Measurements from ENCODE around the gene NEK10.
"Not testable (repeated sequence)": the region's sequence is repeated elsewhere in the genome, so short reads cannot be mapped to it uniquely, and the experiment has no call there.

The NEK10 gene

DNA sequence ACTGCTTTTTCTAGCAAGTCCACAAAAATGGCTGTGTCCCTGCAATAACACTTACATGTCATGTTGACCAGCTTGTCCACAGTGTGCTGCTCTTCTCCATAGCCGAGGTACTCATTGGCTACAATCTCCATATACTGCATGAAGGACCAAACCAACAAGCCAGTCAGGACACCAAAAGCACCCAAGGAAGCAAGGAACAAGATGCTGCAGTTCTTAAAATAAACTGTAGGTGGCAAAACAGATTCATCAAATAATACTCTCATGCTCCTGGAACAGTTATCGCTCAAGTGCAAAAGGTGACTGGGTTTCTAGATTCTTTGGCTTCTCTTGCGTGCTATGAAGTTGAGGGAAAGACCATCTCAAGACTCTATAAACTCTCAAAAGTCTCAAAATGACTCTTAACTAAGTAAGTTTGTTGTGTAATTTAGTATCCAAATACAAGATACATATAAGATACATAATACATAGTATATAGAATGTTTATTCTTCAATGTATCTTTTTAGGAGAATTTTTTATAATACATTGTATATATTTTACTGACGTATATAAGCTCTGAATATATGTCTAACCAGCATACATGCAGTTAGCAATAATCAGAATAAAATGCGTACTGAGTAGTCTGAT, 57.0 kb downstream of the NEK10 start:
- peak; percentile 45 for DNase-seq

- no peak for DNase-seq
Observed at GRCh38 chr3:27311400-27311799, 57.8 kb downstream of the NEK10 start.

- DNase-seq = no peak
Observed at GRCh38 chr3:27310688-27311087, 58.5 kb downstream of the NEK10 start.

DNA sequence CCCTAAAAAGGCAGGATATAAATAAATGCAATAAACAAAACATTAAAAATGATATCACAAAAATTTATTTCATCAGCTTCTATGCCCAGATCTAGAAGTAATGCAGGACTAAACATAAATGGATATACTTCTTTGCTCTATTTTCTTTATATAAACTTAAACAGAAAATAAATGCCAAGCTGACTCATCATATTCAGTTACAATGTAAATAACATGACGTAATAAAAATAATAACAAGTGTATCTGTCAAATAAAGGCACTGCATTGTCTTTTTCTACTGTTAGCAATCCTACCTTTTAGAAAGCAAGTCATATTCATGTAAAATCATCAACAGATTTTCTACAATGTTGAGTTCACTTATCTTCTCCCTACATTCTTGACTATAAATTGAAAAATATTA, 61.6 kb downstream of the NEK10 start:
- no peak for DNase-seq

GRCh38 chr3:27302891-27303290, 66.3 kb downstream of the NEK10 start:
- DNase-seq = no peak

DNA sequence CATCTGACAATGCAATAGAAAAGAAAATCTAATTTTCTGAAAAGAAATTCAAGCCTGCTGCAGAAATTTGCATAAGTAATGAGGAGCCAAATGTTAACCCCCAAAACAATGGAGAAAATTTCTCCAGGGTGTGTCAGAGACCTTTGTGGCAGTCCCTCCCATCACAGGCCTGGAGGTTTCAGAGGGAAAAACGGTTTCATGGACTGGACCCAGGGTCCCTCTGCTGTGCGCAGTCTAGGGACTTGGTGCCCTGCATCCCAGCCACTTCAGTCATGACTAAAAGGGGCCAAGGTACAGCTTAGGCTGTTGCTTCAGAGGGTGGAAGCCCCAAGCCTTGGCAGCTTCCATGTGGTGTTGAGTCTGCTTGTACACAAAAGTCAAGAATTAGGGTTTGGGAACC, 70.2 kb downstream of the NEK10 start:
- not testable (repeated sequence) for DNase-seq

DNA sequence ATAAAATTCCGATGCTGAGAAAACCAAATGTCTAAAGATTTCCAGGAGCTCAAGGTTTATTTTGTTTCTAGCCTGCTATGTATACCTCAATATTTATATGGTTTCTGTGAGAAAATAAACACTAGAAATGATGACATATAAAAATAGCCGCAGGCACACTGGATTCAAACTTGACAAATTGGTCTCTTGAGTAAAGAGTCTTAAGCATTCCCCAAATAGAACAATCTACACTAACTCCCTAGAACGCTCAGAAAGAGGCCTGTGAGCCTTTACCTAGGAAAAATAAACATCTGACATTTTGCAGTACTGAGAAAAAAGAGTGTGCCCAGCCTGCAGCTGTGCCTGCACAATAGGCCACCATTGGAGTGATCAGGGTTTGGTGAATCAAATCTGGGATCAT, 75.2 kb downstream of the NEK10 start:
- no peak for DNase-seq

GRCh38 chr3:27290760-27291159, 78.4 kb downstream of the NEK10 start:
- DNase-seq = no peak

DNA sequence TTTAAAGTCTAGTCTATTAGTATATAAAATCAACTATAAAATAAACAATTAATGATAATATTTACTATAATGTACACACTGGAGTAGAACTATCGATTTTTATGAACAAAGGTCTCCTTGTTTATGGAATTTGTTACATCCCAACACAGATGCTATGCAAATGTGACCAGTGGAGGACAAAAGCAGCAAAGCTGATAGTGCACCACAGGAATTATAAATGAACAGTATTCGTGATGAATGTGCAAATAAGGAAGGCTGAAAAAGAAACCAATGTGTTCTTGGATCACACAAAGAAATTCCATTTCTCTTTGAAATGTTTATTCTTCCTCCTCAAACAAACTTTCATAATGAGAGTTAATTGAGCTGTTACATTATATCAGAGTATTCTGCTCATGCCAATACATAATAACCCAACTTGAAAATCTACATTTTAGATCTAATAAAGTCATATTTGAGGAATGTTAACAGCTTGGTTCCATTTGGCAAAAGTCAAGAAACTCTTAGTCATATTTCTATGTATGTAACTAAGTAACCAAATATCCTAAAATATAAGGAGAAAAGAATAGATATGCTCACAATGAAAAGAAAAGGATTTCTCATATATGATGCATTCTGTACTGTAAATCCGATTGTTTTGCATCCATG, 79.3 kb downstream of the NEK10 start:
- DNase-seq = no peak

- DNase-seq = no peak
Observed at GRCh38 chr3:27287052-27287451, 82.1 kb downstream of the NEK10 start.

DNA sequence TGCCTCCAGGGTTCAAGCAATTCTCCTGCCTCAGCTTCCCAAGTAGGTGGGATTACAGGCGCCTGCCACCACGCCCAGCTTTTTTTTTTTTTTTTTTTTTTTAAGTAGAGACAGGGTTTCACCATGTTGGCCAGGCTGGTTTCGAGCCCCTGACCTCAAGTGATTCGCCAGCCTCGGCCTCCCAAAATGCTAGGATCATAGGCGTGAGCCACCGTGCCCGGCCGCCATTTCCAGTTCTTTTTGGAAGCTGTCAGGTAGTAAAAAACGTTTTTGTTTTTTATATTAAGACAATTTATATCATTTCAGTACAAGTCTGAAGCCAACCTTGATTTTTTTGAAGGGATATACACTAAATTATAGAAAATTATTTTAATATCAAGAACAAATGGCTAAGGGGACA, 82.7 kb downstream of the NEK10 start:
- DNase-seq = not testable (repeated sequence)

GRCh38 chr3:27285668-27286067, 83.5 kb downstream of the NEK10 start:
- no peak for DNase-seq

DNA sequence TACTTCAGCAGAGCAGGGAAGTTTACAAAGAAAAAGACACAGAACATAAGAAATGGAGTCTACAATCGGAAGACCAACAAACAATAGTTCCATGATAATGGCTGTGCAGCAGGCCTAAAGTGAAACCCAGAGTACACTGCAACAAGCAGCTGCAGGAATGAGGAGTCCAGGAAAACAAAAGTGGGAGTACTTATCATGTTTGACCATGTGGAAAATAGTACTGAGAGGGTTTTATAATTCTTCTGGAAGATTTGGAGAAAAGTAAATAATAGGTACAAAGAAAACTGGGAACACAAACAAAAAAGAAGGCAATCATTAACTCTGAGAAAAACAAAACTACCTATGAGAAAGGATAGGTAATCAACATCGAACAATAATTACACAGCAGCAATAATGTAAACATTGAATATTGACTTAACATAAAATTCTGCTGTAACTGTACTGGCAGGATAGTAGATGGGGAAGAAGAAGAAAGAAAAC, 87.5 kb downstream of the NEK10 start:
- no peak for DNase-seq

GRCh38 chr3:27279123-27279522, 90.1 kb downstream of the NEK10 start:
- DNase-seq = peak; percentile 8

- DNase-seq = no peak
Observed at GRCh38 chr3:27278383-27279055, 90.7 kb downstream of the NEK10 start.

GRCh38 chr3:27275441-27275990, 93.7 kb downstream of the NEK10 start:
- DNase-seq = no peak

DNA sequence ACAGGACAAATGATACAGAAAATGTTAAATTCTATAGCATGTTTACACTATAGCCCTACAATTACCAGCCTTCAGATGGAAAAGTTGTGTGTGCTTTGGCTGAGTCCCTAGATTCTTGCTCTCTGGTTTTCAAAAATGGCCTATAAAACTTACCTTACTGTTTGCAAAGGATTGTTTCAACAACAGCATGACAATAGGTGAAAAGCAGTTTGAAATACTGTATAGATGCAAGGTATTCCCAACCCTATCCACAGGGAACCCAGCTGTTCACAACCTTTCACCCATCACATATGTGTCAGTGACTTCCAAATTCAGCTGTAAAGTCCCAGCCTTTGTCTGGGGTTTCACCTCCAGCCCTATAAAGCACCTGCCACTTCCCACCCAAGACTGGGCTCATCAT, 97.3 kb downstream of the NEK10 start:
- no peak for DNase-seq

DNA sequence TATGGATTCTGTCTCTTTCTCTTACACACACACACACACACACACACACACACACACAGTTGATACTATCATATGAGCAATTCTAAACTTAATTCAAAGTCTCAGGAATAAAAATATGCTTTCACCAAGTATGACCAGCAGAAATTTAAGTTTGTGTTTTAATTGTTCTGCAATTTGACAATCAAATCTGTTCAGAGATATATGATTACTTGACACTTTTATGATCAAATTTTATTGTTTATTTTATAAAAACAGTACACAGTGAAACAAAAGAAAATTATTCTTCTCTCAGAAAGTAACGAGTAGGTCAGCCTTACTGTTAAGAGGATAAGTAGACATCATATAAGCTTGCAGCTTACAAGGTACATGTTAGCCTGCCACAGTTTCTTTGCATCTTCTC, 114.3 kb downstream of the NEK10 start:
- no peak for DNase-seq

- DNase-seq = peak; percentile 50
Observed at GRCh38 chr3:27253831-27254230, 115.4 kb downstream of the NEK10 start.

DNA sequence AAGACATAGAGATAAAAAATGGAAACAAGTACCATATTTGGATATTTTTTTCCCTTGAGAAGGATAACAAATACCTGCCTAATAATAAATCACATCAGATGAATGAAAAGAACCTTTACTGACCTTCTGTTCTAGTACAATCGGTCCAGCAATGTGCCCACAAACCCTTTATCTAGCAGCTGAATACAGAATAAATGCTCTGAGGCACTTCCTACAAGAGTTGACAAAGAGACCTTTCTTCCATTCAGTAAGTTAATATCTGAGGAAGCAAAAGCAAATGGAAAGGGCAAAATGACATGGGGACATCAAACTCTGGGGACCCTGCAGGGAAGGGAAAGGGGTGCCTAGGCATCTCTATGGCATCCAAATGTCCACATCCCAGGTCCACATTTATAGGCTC, 115.8 kb downstream of the NEK10 start:
- DNase-seq = no peak

- DNase-seq = no peak
Observed at GRCh38 chr3:27252646-27253045, 116.5 kb downstream of the NEK10 start.

- DNase-seq = no peak
Observed at GRCh38 chr3:27244374-27244773, 124.8 kb downstream of the NEK10 start.

DNA sequence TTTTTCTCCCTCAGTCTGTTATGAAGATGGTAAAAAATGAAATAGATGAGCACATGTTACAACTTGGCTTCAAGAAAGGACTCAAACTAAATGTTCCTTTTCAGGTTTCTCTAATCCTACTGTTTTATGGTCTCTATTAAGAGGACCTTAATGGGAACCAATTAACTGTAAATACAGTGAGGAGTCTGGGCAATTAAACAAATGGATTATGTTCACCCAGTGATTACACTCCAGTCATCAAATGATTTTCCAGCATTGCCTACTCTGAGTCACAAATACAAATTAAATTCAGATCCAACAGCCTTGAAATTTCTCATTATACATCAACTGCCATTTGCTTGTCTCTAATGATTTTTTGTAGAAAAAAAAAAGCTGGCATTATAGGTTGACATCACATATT, 129.2 kb downstream of the NEK10 start:
- no peak for DNase-seq

DNA sequence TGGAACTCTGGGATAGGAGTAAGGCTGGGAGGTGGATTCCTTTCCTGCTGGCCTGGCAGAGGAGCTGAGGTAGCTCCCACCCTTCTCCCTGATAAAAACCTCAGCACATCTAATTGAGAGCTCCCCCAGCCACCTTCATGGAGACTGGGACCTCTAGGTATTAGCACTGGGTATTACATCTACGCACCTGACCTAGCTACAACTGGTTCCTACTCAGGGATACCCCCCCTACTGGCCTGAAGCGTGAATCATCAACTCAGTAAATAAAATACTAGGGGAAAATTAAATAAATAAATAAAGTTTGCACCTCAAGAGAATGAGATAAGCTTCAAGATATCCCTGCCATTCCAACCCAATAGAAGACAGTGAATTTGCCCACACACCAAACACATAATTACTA, 140.4 kb downstream of the NEK10 start:
- peak; percentile 4 for DNase-seq

Data from RPMI8226 (cell line).